Loucy (cell line): Measurements from ENCODE around the gene XG.

Experiments used
- H2AFZ ChIP-seq: fragments of 200-600 bp; sonication (generic); 2 replicates; pipeline ENCODE4 v1.6.0; 2016; ENCODE audit warnings: antibody characterized with exemption, mild to moderate bottlenecking, low read length, moderate library complexity
- H3F3A ChIP-seq: fragments of 200-600 bp; 2 replicates; pipeline ENCODE4 v1.6.0; 2016; ENCODE audit warnings: antibody characterized with exemption, low read depth, mild to moderate bottlenecking
- H3K27me3 ChIP-seq: fragments of 200-600 bp; sonication (generic); 2 replicates; pipeline ENCODE4 v1.6.1; 2014; ENCODE audit warnings: low read length, mild to moderate bottlenecking; ENCODE audit not compliant: insufficient read depth, poor library complexity, severe bottlenecking
- H3K36me3 ChIP-seq: fragments of 200-600 bp; sonication (generic); 2 replicates; pipeline ENCODE4 v1.6.1; 2016; ENCODE audit warnings: low read length; ENCODE audit not compliant: insufficient read depth
- H3K4me1 ChIP-seq: fragments of 200-600 bp; sonication (generic); 2 replicates; pipeline ENCODE4 v1.5.1; 2014; ENCODE audit warnings: low read length, mild to moderate bottlenecking; ENCODE audit not compliant: insufficient read depth, poor library complexity, severe bottlenecking
- H3K4me2 ChIP-seq: fragments of 200-600 bp; sonication (generic); 2 replicates; pipeline ENCODE4 v1.6.0; 2014; ENCODE audit warnings: antibody characterized with exemption, low read length, low read depth, mild to moderate bottlenecking; ENCODE audit not compliant: poor library complexity, severe bottlenecking
- H3K4me3 ChIP-seq: fragments of 200-600 bp; sonication (generic); 2 replicates; pipeline ENCODE4 v1.5.1; 2014; ENCODE audit warnings: low read length, mild to moderate bottlenecking, mixed read lengths; ENCODE audit not compliant: poor library complexity, severe bottlenecking
- H3K79me2 ChIP-seq: fragments of 200-600 bp; sonication (generic); 2 replicates; pipeline ENCODE4 v1.6.1; 2014; ENCODE audit warnings: low read length; ENCODE audit not compliant: insufficient read depth
- H3K9ac ChIP-seq: fragments of 200-600 bp; sonication (generic); 2 replicates; pipeline ENCODE4 v1.6.0; 2014; ENCODE audit warnings: mild to moderate bottlenecking, low read depth, low read length, moderate library complexity; ENCODE audit not compliant: poor library complexity, severe bottlenecking
- H3K9me2 ChIP-seq: fragments of 200-600 bp; sonication (generic); replicated peaks from 2 replicates; pipeline ENCODE4 v1.6.1; 2016; ENCODE audit warnings: low read depth, low read length, mixed read lengths
- H3K9me3 ChIP-seq: fragments of 200-600 bp; sonication (generic); 2 replicates; pipeline ENCODE4 v1.6.1; 2014; ENCODE audit warnings: mild to moderate bottlenecking, antibody characterized with exemption, low read length, low read depth; ENCODE audit not compliant: insufficient read depth
- H4K20me1 ChIP-seq: fragments of 200-600 bp; sonication (generic); 2 replicates; pipeline ENCODE4 v1.6.0; 2014; ENCODE audit warnings: antibody characterized with exemption, low read length, mild to moderate bottlenecking; ENCODE audit not compliant: insufficient read depth, poor library complexity, severe bottlenecking
- EZH2phosphoT487 ChIP-seq: fragments of 200-600 bp; IDR thresholded peaks from 2 replicates; pipeline ENCODE4 v1.6.1; 2018; ENCODE audit warnings: antibody characterized with exemption, mild to moderate bottlenecking, moderate library complexity, borderline replicate concordance
- TF ChIP-seq, protein P1 (sequence below): fragments of 200-600 bp; sonication (generic); conservative IDR thresholded peaks from 2 replicates; pipeline ENCODE4 v1.5.1; 2014; ENCODE audit warnings: mild to moderate bottlenecking, antibody characterized with exemption, low read length

XG gene

DNA sequence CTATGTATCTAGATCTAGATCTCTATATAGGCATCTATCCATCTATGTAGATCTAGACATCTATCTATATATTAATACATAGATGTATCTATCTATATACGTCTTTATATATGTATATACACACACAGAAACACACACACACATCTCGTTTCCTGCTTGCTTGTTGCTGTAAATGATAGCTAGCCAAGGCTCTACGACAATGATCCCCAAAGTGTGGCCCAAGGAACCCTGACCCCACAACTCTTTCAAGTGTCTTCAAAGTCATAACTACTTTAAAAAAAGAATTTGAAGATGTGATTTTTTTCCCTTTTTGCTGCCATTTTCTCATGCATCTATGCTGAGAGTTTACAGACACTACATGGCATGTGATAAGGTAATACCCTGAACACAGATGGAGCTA lies 105.7 kb downstream of the XG start:
- Histone ChIP-seq H3K9me2 (no peaks in the 10 kb centered on the region), H3K9ac (no peak overlapping the region), H3K36me3 (no peaks in the 10 kb centered on the region), H4K20me1 (no peaks in the 10 kb centered on the region), H3K4me2 (no peak overlapping the region), H3K4me1 (no peaks in the 10 kb centered on the region), H3K4me3 (no peak overlapping the region), H2AFZ (no peak overlapping the region), H3K79me2 (no peaks in the 10 kb centered on the region), H3K9me3 (no peaks in the 10 kb centered on the region), H3K27me3 (no peaks in the 10 kb centered on the region), H3F3A (no peaks in the 10 kb centered on the region)
- TF ChIP-seq EZH2phosphoT487: no peak
- TF ChIP-seq, protein P1, sequence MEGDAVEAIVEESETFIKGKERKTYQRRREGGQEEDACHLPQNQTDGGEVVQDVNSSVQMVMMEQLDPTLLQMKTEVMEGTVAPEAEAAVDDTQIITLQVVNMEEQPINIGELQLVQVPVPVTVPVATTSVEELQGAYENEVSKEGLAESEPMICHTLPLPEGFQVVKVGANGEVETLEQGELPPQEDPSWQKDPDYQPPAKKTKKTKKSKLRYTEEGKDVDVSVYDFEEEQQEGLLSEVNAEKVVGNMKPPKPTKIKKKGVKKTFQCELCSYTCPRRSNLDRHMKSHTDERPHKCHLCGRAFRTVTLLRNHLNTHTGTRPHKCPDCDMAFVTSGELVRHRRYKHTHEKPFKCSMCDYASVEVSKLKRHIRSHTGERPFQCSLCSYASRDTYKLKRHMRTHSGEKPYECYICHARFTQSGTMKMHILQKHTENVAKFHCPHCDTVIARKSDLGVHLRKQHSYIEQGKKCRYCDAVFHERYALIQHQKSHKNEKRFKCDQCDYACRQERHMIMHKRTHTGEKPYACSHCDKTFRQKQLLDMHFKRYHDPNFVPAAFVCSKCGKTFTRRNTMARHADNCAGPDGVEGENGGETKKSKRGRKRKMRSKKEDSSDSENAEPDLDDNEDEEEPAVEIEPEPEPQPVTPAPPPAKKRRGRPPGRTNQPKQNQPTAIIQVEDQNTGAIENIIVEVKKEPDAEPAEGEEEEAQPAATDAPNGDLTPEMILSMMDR: no peak

DNA sequence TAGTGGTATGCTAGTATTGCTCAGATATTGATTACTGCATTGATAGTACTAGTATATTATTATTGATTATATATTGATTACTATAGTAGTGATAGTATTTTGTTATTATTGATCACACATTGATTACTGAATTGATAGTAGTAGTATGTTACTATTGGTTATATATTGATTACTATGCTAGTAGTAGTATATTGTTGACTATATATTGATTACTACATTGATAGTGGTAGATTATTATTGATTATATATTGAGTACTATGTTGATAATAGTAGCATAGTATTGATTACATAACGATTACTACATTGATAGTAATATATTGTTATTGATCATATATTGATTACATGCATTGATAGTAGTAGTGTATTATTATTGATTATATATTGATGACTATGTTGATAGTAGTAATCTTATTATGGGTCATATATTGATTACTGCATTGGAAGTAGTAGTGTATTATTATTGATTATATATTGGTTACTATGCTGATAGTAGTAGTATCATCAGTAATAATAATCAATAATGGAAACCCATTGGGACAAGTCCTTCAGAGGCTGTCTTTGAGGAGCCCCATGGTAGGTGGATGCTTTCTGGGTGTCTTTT lies 107.5 kb downstream of the XG start:
- Histone ChIP-seq H3K4me3 (no peak overlapping the region), H3K9me2 (no peaks in the 10 kb centered on the region), H3K4me2 (no peak overlapping the region), H3K9me3 (no peaks in the 10 kb centered on the region), H3K4me1 (no peaks in the 10 kb centered on the region), H4K20me1 (no peaks in the 10 kb centered on the region), H3K27me3 (no peaks in the 10 kb centered on the region), H3K36me3 (no peaks in the 10 kb centered on the region), H3K9ac (no peak overlapping the region), H3K79me2 (no peaks in the 10 kb centered on the region), H3F3A (no peaks in the 10 kb centered on the region), H2AFZ (no peak overlapping the region)
- no peak for TF ChIP-seq EZH2phosphoT487
- TF ChIP-seq, protein P1: no peak

DNA sequence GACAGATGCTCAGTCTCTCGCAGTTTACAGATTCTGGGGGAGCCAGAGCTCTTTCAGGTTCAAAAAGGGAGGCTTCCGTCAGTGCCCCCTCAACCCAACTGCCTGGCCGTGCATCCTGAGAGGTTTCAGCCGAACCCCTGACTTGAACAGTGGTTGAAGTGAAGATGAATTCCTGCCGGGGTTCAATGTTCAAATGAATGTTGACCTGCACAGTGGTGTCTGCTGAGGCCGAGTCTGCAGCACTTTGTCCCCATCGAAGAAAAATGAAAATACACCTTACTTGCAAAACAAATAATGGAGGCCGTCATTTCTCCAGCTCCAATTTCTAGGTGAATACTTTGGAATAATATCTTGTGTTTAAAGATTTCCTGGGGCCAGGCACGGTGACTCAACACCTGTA lies 110.6 kb downstream of the XG start:
- Histone ChIP-seq H3K9me3 (no peaks in the 10 kb centered on the region), H2AFZ (no peak overlapping the region), H3K79me2 (no peaks in the 10 kb centered on the region), H3K9ac (no peak overlapping the region), H3K9me2 (no peaks in the 10 kb centered on the region), H3K4me3 (no peak overlapping the region), H3F3A (no peaks in the 10 kb centered on the region), H3K27me3 (no peaks in the 10 kb centered on the region), H3K4me1 (no peaks in the 10 kb centered on the region), H3K36me3 (no peaks in the 10 kb centered on the region), H4K20me1 (no peaks in the 10 kb centered on the region), H3K4me2 (no peak overlapping the region)
- TF ChIP-seq EZH2phosphoT487: no peak
- TF ChIP-seq, protein P1: no peak
